Activated CD4-positive, alpha-beta T cell treated with anti-CD3 and anti-CD28 coated beads for 1 hour (primary cell): ENCODE results near the gene SPATA6.

Experiments used
- DNase-seq: peaks from one replicate; pipeline ENCODE4 v3.0.0-alpha.2; 2020

Gene SPATA6

GRCh38 chr1:48248356-48248755 lies 223.6 kb downstream of the SPATA6 start:
- no peak for DNase-seq

DNA sequence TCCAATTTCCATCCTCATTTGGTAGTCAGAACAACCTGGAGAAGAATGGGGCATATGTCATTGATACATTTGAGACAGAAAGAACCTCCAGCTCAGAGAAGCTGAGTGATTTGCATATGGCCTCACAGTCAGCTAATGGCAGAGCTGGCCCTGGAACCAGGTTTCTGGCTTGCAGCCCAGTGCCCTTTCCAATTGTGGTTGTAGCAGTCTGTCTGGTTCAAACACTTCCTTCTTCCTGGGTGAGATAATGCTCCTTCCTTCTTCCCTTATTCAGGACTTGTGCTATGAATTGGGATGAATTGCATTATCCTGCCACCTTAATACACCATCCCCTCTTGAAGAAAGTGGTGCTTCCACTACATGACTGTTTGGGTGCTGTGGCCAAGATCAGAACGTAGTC lies 225.3 kb downstream of the SPATA6 start:
- DNase-seq = no peak
